ENCODE measurements around the gene ITGA11.

ITGA11 gene

GRCh38 chr15:68368731-68369435, 63.1 kb downstream of the ITGA11 start:
- H3K9ac ChIP-seq (ENCODE audit: insufficient read length, low read depth) = no peak overlapping the region
- no peak for TF ChIP-seq ZNF274 (IDR thresholded peaks at IDR 0.05; ENCODE audit: low read depth, low read length)
- TF ChIP-seq YY1 (IDR thresholded peaks at IDR 0.05; ENCODE audit: insufficient read depth, insufficient read length) = no peak
- no peak for TF ChIP-seq SUZ12 (IDR thresholded peaks at IDR 0.05; ENCODE audit: extremely low read depth, insufficient read depth, insufficient read length)
- H3K4me1 ChIP-seq (ENCODE audit: insufficient read depth, insufficient read length) = peaks cover 6% of the 10 kb centered on the region
- H3K27me3 ChIP-seq (ENCODE audit: insufficient read depth, insufficient read length) = no peaks in the 10 kb centered on the region
- H3K9me3 ChIP-seq (ENCODE audit: insufficient read depth, low read length) = no peaks in the 10 kb centered on the region
- H3K36me3 ChIP-seq (ENCODE audit: insufficient read depth, insufficient read length, low read length) = peaks cover 8% of the 10 kb centered on the region
- no peak for DNase-seq (ENCODE audit: low read depth, low spot score)
- no peak overlapping the region for H3K4me3 ChIP-seq (ENCODE audit: insufficient read length, low read depth)

- TF ChIP-seq YY1 (IDR thresholded peaks at IDR 0.05; ENCODE audit: insufficient read depth, insufficient read length) = no peak
- TF ChIP-seq ZNF274 (IDR thresholded peaks at IDR 0.05; ENCODE audit: low read depth, low read length) = no peak
- TF ChIP-seq SUZ12 (IDR thresholded peaks at IDR 0.05; ENCODE audit: extremely low read depth, insufficient read depth, insufficient read length) = no peak
- Histone ChIP-seq H3K4me1 (ENCODE audit: insufficient read depth, insufficient read length) (peaks cover 6% of the 10 kb centered on the region), H3K9me3 (ENCODE audit: insufficient read depth, low read length) (no peaks in the 10 kb centered on the region), H3K27me3 (ENCODE audit: insufficient read depth, insufficient read length) (no peaks in the 10 kb centered on the region), H3K9ac (ENCODE audit: insufficient read length, low read depth) (no peak overlapping the region), H3K4me3 (ENCODE audit: insufficient read length, low read depth) (no peak overlapping the region), H3K36me3 (ENCODE audit: insufficient read depth, insufficient read length, low read length) (peaks cover 8% of the 10 kb centered on the region)
- no peak for DNase-seq (ENCODE audit: low read depth, low spot score)
These were observed 64.0 kb downstream of the ITGA11 start for GRCh38 chr15:68367992-68368391.

GRCh38 chr15:68367226-68367625, 64.7 kb downstream of the ITGA11 start:
- Histone ChIP-seq H3K9me3 (ENCODE audit: insufficient read depth, low read length) (no peaks in the 10 kb centered on the region), H3K9ac (ENCODE audit: insufficient read length, low read depth) (no peak overlapping the region), H3K36me3 (ENCODE audit: insufficient read depth, insufficient read length, low read length) (peaks cover 8% of the 10 kb centered on the region), H3K27me3 (ENCODE audit: insufficient read depth, insufficient read length) (no peaks in the 10 kb centered on the region), H3K4me1 (ENCODE audit: insufficient read depth, insufficient read length) (peaks cover 6% of the 10 kb centered on the region), H3K4me3 (ENCODE audit: insufficient read length, low read depth) (no peak overlapping the region)
- DNase-seq (ENCODE audit: low read depth, low spot score) = no peak
- TF ChIP-seq SUZ12 (IDR thresholded peaks at IDR 0.05; ENCODE audit: extremely low read depth, insufficient read depth, insufficient read length) (no peak), YY1 (IDR thresholded peaks at IDR 0.05; ENCODE audit: insufficient read depth, insufficient read length) (no peak), ZNF274 (IDR thresholded peaks at IDR 0.05; ENCODE audit: low read depth, low read length) (no peak)

- Histone ChIP-seq H3K9ac (ENCODE audit: insufficient read length, low read depth) (no peak overlapping the region), H3K4me1 (ENCODE audit: insufficient read depth, insufficient read length) (peaks cover 6% of the 10 kb centered on the region), H3K36me3 (ENCODE audit: insufficient read depth, insufficient read length, low read length) (peaks cover 11% of the 10 kb centered on the region), H3K4me3 (ENCODE audit: insufficient read length, low read depth) (no peak overlapping the region), H3K9me3 (ENCODE audit: insufficient read depth, low read length) (no peaks in the 10 kb centered on the region), H3K27me3 (ENCODE audit: insufficient read depth, insufficient read length) (no peaks in the 10 kb centered on the region)
- TF ChIP-seq SUZ12 (IDR thresholded peaks at IDR 0.05; ENCODE audit: extremely low read depth, insufficient read depth, insufficient read length) = no peak
- TF ChIP-seq ZNF274 (IDR thresholded peaks at IDR 0.05; ENCODE audit: low read depth, low read length) = no peak
- no peak for TF ChIP-seq YY1 (IDR thresholded peaks at IDR 0.05; ENCODE audit: insufficient read depth, insufficient read length)
- DNase-seq (ENCODE audit: low read depth, low spot score) = no peak
These were observed 65.6 kb downstream of the ITGA11 start for GRCh38 chr15:68366314-68366713.

- H3K9ac ChIP-seq (ENCODE audit: insufficient read length, low read depth) = no peak overlapping the region
- no peak for DNase-seq (ENCODE audit: low read depth, low spot score)
- H3K9me3 ChIP-seq (ENCODE audit: insufficient read depth, low read length) = no peaks in the 10 kb centered on the region
- TF ChIP-seq ZNF274 (IDR thresholded peaks at IDR 0.05; ENCODE audit: low read depth, low read length) (no peak), SUZ12 (IDR thresholded peaks at IDR 0.05; ENCODE audit: extremely low read depth, insufficient read depth, insufficient read length) (no peak), YY1 (IDR thresholded peaks at IDR 0.05; ENCODE audit: insufficient read depth, insufficient read length) (no peak)
- peaks cover 11% of the 10 kb centered on the region for H3K36me3 ChIP-seq (ENCODE audit: insufficient read depth, insufficient read length, low read length)
- H3K4me1 ChIP-seq (ENCODE audit: insufficient read depth, insufficient read length) = peaks cover 6% of the 10 kb centered on the region
- no peaks in the 10 kb centered on the region for H3K27me3 ChIP-seq (ENCODE audit: insufficient read depth, insufficient read length)
- H3K4me3 ChIP-seq (ENCODE audit: insufficient read length, low read depth) = no peak overlapping the region
These were observed 66.2 kb downstream of the ITGA11 start for GRCh38 chr15:68365770-68366169.

GRCh38 chr15:68365140-68365745, 66.7 kb downstream of the ITGA11 start:
- no peaks in the 10 kb centered on the region for H3K9me3 ChIP-seq (ENCODE audit: insufficient read depth, low read length)
- DNase-seq (ENCODE audit: low read depth, low spot score) = no peak
- TF ChIP-seq SUZ12 (IDR thresholded peaks at IDR 0.05; ENCODE audit: extremely low read depth, insufficient read depth, insufficient read length) = no peak
- no peak for TF ChIP-seq ZNF274 (IDR thresholded peaks at IDR 0.05; ENCODE audit: low read depth, low read length)
- no peak for TF ChIP-seq YY1 (IDR thresholded peaks at IDR 0.05; ENCODE audit: insufficient read depth, insufficient read length)
- no peak overlapping the region for H3K9ac ChIP-seq (ENCODE audit: insufficient read length, low read depth)
- no peak overlapping the region for H3K4me3 ChIP-seq (ENCODE audit: insufficient read length, low read depth)
- peaks cover 6% of the 10 kb centered on the region for H3K4me1 ChIP-seq (ENCODE audit: insufficient read depth, insufficient read length)
- H3K27me3 ChIP-seq (ENCODE audit: insufficient read depth, insufficient read length) = no peaks in the 10 kb centered on the region
- peaks cover 11% of the 10 kb centered on the region for H3K36me3 ChIP-seq (ENCODE audit: insufficient read depth, insufficient read length, low read length)

- no peak for DNase-seq (ENCODE audit: low read depth, low spot score)
- peaks cover 6% of the 10 kb centered on the region for H3K4me1 ChIP-seq (ENCODE audit: insufficient read depth, insufficient read length)
These were observed 67.3 kb downstream of the ITGA11 start for GRCh38 chr15:68364660-68365035.

More at GRCh38 chr15:68364660-68365035, 67.3 kb downstream of the ITGA11 start:
- peaks cover 11% of the 10 kb centered on the region for H3K36me3 ChIP-seq (ENCODE audit: insufficient read depth, insufficient read length, low read length)
- no peaks in the 10 kb centered on the region for H3K27me3 ChIP-seq (ENCODE audit: insufficient read depth, insufficient read length)
- no peak overlapping the region for H3K4me3 ChIP-seq (ENCODE audit: insufficient read length, low read depth)
- TF ChIP-seq ZNF274 (IDR thresholded peaks at IDR 0.05; ENCODE audit: low read depth, low read length) = no peak
- TF ChIP-seq SUZ12 (IDR thresholded peaks at IDR 0.05; ENCODE audit: extremely low read depth, insufficient read depth, insufficient read length) = no peak
- TF ChIP-seq YY1 (IDR thresholded peaks at IDR 0.05; ENCODE audit: insufficient read depth, insufficient read length) = no peak
- H3K9ac ChIP-seq (ENCODE audit: insufficient read length, low read depth) = no peak overlapping the region
- no peaks in the 10 kb centered on the region for H3K9me3 ChIP-seq (ENCODE audit: insufficient read depth, low read length)
